Astrocyte (in vitro differentiated cells and primary cell): Measurements from ENCODE around the gene PHOSPHO1. TPM values are rescaled to one million over a fixed set of nuclear protein-coding genes. Genes with fewer than 3 reads are reported as not detected.

Experiments
- DNase-seq: peaks from one replicate; pipeline ENCODE4 v3.0.0-alpha.2; 2010; ENCODE audit warnings: low read depth
- FAIRE-seq: peaks from 2 replicates; lab custom pipeline; 2011; peaks lifted over from hg19 to GRCh38; lab: Jason Lieb, UNC
- H2AFZ ChIP-seq: 2 replicates; pipeline ENCODE4 v1.6.0; 2012; ENCODE audit warnings: low read depth, low read length, inconsistent platforms
- H3K27ac ChIP-seq: 2 replicates; pipeline ENCODE4 v1.5.1; 2011; ENCODE audit warnings: low read depth, low read length, inconsistent platforms
- H3K27me3 ChIP-seq: 2 replicates; pipeline ENCODE4 v1.6.0; 2011; ENCODE audit warnings: low read length, inconsistent platforms; ENCODE audit not compliant: insufficient read depth
- H3K36me3 ChIP-seq: 2 replicates; pipeline ENCODE4 v1.5.1; 2011; ENCODE audit warnings: low read length, inconsistent platforms; ENCODE audit not compliant: insufficient read depth
- H3K4me1 ChIP-seq: 2 replicates; pipeline ENCODE4 v1.5.1; 2011; ENCODE audit warnings: low read length, inconsistent platforms; ENCODE audit not compliant: insufficient read depth
- H3K4me2 ChIP-seq: 2 replicates; pipeline ENCODE4 v1.6.0; 2012; ENCODE audit warnings: low read length, inconsistent platforms
- H3K4me3 ChIP-seq: 2 replicates; pipeline ENCODE4 v1.5.1; 2011; ENCODE audit warnings: low read depth, mild to moderate bottlenecking, low read length, inconsistent platforms; ENCODE audit not compliant: insufficient read depth
- H3K79me2 ChIP-seq: 2 replicates; pipeline ENCODE4 v1.6.0; 2012; ENCODE audit warnings: mild to moderate bottlenecking, low read length, inconsistent platforms; ENCODE audit not compliant: insufficient read depth
- H3K9ac ChIP-seq: 2 replicates; pipeline ENCODE4 v1.6.0; 2012; ENCODE audit warnings: mild to moderate bottlenecking, low read length, inconsistent platforms
- H3K9me3 ChIP-seq: 2 replicates; pipeline ENCODE4 v1.5.1; 2012; ENCODE audit warnings: low read depth, mild to moderate bottlenecking, low read length, inconsistent platforms; ENCODE audit not compliant: insufficient read depth
- H4K20me1 ChIP-seq: 2 replicates; pipeline ENCODE4 v1.6.0; 2012; ENCODE audit warnings: low read length, inconsistent platforms; ENCODE audit not compliant: insufficient read depth
- H3K27ac Mint-ChIP-seq: one replicate; pipeline ENCODE4 v1.8.0; 2021; ENCODE audit warnings: mild to moderate bottlenecking, mixed read lengths; ENCODE audit not compliant: unreplicated experiment
- H3K27me3 Mint-ChIP-seq: one replicate; pipeline ENCODE4 v1.8.0; 2021; ENCODE audit warnings: low read depth, mixed read lengths; ENCODE audit not compliant: unreplicated experiment
- H3K36me3 Mint-ChIP-seq: one replicate; pipeline ENCODE4 v1.8.0; 2021; ENCODE audit warnings: low read depth, mixed read lengths; ENCODE audit not compliant: unreplicated experiment
- H3K4me1 Mint-ChIP-seq: one replicate; pipeline ENCODE4 v1.8.0; 2021; ENCODE audit warnings: low read depth, mixed read lengths; ENCODE audit not compliant: unreplicated experiment
- H3K4me3 Mint-ChIP-seq: one replicate; pipeline ENCODE4 v1.8.0; 2021; ENCODE audit warnings: mild to moderate bottlenecking, moderate library complexity, mixed read lengths; ENCODE audit not compliant: unreplicated experiment
- H3K9me3 Mint-ChIP-seq: one replicate; pipeline ENCODE4 v1.8.0; 2021; ENCODE audit warnings: mild to moderate bottlenecking, mixed read lengths; ENCODE audit not compliant: unreplicated experiment
- CTCF ChIP-seq: IDR thresholded peaks from 2 replicates; pipeline ENCODE4 v1.5.1; 2011; ENCODE audit warnings: low read depth, mild to moderate bottlenecking, inconsistent platforms, low read length, moderate library complexity; ENCODE audit not compliant: insufficient read depth
- EZH2 ChIP-seq: IDR thresholded peaks from 2 replicates; pipeline ENCODE4 v1.6.1; 2012; ENCODE audit warnings: mild to moderate bottlenecking, low read length, inconsistent platforms; ENCODE audit not compliant: insufficient read depth
- total RNA-seq: library from RNA; stranded (reverse); gene quantifications from 2 replicates; pipeline ENCODE4 v1.2.1, GENCODE V29; 2021

PHOSPHO1 gene
- total RNA-seq, 1 donor from 2014 or later, result 0.95 TPM

DNA sequence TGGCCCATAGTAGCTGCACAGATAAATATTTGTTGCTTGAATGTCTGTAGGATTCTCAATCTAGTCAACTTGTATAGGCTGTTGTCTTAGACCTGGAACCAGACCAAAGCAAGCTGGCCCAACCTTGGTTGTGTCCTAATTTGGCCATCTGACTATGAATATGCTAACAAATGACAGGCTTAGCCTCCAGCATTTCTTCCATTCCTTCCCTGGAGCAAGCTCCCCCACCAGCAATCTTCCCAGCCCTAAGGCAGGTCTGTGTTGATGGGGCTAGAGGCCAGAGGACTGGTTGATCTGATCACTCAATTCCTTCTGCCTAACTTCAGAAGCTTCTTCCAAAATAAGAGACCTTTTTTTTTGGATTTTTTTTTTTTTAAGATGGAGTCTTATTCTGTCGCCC, 9.4 kb upstream of the PHOSPHO1 start:
- H3K9me3 Mint-ChIP-seq, result no peaks in the 10 kb centered on the region
- H3K4me3 Mint-ChIP-seq, result no peak overlapping the region
- no peak for DNase-seq
- H3K27me3 Mint-ChIP-seq, result peaks cover 25% of the 10 kb centered on the region
- Histone ChIP-seq H3K9ac (no peak overlapping the region), H3K27me3 (peaks cover 11% of the 10 kb centered on the region), H3K4me1 (no peaks in the 10 kb centered on the region), H3K9me3 (no peaks in the 10 kb centered on the region), H3K4me3 (no peak overlapping the region), H2AFZ (no peak overlapping the region), H3K4me2 (no peak overlapping the region), H3K36me3 (no peaks in the 10 kb centered on the region), H3K79me2 (no peaks in the 10 kb centered on the region), H4K20me1 (no peaks in the 10 kb centered on the region), H3K27ac (no peak overlapping the region)
- no peaks in the 10 kb centered on the region for H3K4me1 Mint-ChIP-seq
- TF ChIP-seq CTCF (no peak), EZH2 (no peak)
- FAIRE-seq, result no peak
- no peaks in the 10 kb centered on the region for H3K36me3 Mint-ChIP-seq
- no peak overlapping the region for H3K27ac Mint-ChIP-seq

GRCh38 chr17:49235896-49236295, 5.3 kb upstream of the PHOSPHO1 start:
- Histone ChIP-seq H3K36me3 (no peaks in the 10 kb centered on the region), H4K20me1 (no peaks in the 10 kb centered on the region), H3K27me3 (peaks cover 11% of the 10 kb centered on the region), H3K9me3 (no peaks in the 10 kb centered on the region), H2AFZ (no peak overlapping the region), H3K4me2 (no peak overlapping the region), H3K27ac (no peak overlapping the region), H3K4me3 (no peak overlapping the region), H3K79me2 (no peaks in the 10 kb centered on the region), H3K4me1 (peaks cover 4% of the 10 kb centered on the region), H3K9ac (no peak overlapping the region)
- DNase-seq (no peak), FAIRE-seq (no peak)
- H3K27me3 Mint-ChIP-seq, result peaks cover 37% of the 10 kb centered on the region
- no peaks in the 10 kb centered on the region for H3K36me3 Mint-ChIP-seq
- no peak overlapping the region for H3K4me3 Mint-ChIP-seq
- TF ChIP-seq CTCF (no peak), EZH2 (no peak)
- no peaks in the 10 kb centered on the region for H3K9me3 Mint-ChIP-seq
- no peak overlapping the region for H3K27ac Mint-ChIP-seq
- no peaks in the 10 kb centered on the region for H3K4me1 Mint-ChIP-seq

DNA sequence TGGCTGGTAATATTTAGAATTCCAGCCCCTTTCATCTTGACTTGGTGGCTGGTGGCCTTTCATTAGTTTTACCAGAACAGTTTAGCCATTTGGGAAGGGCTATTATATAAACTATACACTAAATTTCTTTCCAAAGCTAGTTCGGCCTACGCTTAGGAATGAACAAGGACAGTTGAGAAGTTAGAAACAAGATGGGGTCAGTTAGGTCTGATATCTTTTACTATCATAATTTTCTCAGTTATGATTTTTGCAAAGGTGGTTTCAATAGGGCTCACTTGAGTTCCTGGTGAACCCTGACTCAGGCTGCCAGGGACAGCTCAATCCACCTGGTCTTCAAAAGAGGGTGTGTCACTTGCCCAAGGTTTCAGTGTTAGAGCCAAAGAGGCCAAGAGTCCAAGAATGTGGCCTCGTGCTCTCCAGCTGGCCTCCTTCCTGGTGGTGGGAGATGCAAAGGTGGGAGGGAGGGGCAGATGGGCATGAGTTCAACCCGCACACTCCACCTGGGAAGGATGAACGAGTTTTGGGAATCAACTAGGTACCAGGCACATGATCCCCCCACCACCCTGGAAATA, 4.0 kb upstream of the PHOSPHO1 start:
- Histone ChIP-seq H3K4me2 (no peak overlapping the region), H4K20me1 (no peaks in the 10 kb centered on the region), H3K4me3 (no peak overlapping the region), H3K27me3 (peaks cover 14% of the 10 kb centered on the region), H3K9me3 (no peaks in the 10 kb centered on the region), H3K9ac (no peak overlapping the region), H3K27ac (no peak overlapping the region), H3K4me1 (peaks cover 4% of the 10 kb centered on the region), H3K79me2 (no peaks in the 10 kb centered on the region), H3K36me3 (no peaks in the 10 kb centered on the region), H2AFZ (no peak overlapping the region)
- Mint-ChIP-seq H3K36me3 (no peaks in the 10 kb centered on the region), H3K4me1 (peaks cover under 1% of the 10 kb centered on the region), H3K4me3 (no peak overlapping the region), H3K9me3 (no peaks in the 10 kb centered on the region), H3K27ac (no peak overlapping the region), H3K27me3 (peaks cover 35% of the 10 kb centered on the region)
- no peak for FAIRE-seq
- DNase-seq, result no peak
- TF ChIP-seq CTCF (no peak), EZH2 (no peak)
